ENCODE data around the gene NDOR1.
A peak's percentile ranks its signal among the peaks of the same experiment; 100 is the strongest.

NDOR1 gene

GRCh38 chr9:137234055-137234697 lies 28.7 kb downstream of the NDOR1 start:
- in situ Hi-C loops (cut with MboI; ENCODE audit: low pct_unique_long_range_greater_than_20kb, low sequenced_read_pairs, unreplicated experiment) = no loop called here
- no peak for DNase-seq (ENCODE audit: low spot score)
- no peak for TF ChIP-seq CTCF (IDR thresholded peaks at IDR 0.05; ENCODE audit: extremely low read depth, insufficient read depth, missing control alignments)

- DNase-seq (ENCODE audit: low spot score) = no peak
- no peak for TF ChIP-seq CTCF (IDR thresholded peaks at IDR 0.05; ENCODE audit: extremely low read depth, insufficient read depth, missing control alignments)
- in situ Hi-C loops (cut with MboI; ENCODE audit: low pct_unique_long_range_greater_than_20kb, low sequenced_read_pairs, unreplicated experiment) = no loop called here
Observed at GRCh38 chr9:137234758-137235423, 29.4 kb downstream of the NDOR1 start.

- TF ChIP-seq CTCF (IDR thresholded peaks at IDR 0.05; ENCODE audit: extremely low read depth, insufficient read depth, missing control alignments) = no peak
- in situ Hi-C loops (cut with MboI; ENCODE audit: low pct_unique_long_range_greater_than_20kb, low sequenced_read_pairs, unreplicated experiment) = no loop called here
- DNase-seq (ENCODE audit: low spot score) = no peak
Observed at GRCh38 chr9:137235424-137236237, 30.1 kb downstream of the NDOR1 start.

GRCh38 chr9:137236238-137236935 lies 30.9 kb downstream of the NDOR1 start:
- peak; percentile 98 for DNase-seq (ENCODE audit: low spot score)
- TF ChIP-seq CTCF (IDR thresholded peaks at IDR 0.05; ENCODE audit: extremely low read depth, insufficient read depth, missing control alignments) = peak; percentile 99
- in situ Hi-C loops (cut with MboI; ENCODE audit: low pct_unique_long_range_greater_than_20kb, low sequenced_read_pairs, unreplicated experiment) = no loop called here

GRCh38 chr9:137236936-137237421 lies 31.5 kb downstream of the NDOR1 start:
- in situ Hi-C loops (cut with MboI; ENCODE audit: low pct_unique_long_range_greater_than_20kb, low sequenced_read_pairs, unreplicated experiment) = no loop called here
- DNase-seq (ENCODE audit: low spot score) = no peak

More at GRCh38 chr9:137236936-137237421, 31.5 kb downstream of the NDOR1 start:
- no peak for TF ChIP-seq CTCF (IDR thresholded peaks at IDR 0.05; ENCODE audit: extremely low read depth, insufficient read depth, missing control alignments)

Measured in GM13977 (cell line).